Measurements from ENCODE around the gene CATSPERB.

DNA sequence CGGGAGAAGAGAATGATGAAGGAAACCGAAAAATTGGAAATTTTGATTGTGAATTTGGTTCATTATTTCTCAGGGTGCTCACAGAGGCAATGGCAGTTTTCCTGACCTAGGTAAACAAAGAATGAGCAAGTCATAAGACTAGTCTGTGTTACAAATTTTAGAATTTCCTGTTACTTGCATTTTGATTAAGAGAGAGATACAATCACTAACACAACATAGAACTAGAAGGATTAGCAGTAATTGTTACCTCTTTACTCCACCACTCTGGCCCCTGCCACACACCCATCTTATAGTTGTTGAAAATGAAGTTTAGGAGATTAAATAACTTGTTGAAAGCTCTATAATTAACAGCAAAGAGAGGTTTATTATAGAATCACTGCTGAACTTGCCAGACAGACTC, 62.0 kb downstream of the CATSPERB start:
- TF ChIP-seq, protein P1, sequence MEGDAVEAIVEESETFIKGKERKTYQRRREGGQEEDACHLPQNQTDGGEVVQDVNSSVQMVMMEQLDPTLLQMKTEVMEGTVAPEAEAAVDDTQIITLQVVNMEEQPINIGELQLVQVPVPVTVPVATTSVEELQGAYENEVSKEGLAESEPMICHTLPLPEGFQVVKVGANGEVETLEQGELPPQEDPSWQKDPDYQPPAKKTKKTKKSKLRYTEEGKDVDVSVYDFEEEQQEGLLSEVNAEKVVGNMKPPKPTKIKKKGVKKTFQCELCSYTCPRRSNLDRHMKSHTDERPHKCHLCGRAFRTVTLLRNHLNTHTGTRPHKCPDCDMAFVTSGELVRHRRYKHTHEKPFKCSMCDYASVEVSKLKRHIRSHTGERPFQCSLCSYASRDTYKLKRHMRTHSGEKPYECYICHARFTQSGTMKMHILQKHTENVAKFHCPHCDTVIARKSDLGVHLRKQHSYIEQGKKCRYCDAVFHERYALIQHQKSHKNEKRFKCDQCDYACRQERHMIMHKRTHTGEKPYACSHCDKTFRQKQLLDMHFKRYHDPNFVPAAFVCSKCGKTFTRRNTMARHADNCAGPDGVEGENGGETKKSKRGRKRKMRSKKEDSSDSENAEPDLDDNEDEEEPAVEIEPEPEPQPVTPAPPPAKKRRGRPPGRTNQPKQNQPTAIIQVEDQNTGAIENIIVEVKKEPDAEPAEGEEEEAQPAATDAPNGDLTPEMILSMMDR (IDR thresholded peaks at IDR 0.05; ENCODE audit: extremely low read depth in 1 of 2, insufficient read depth in 1 of 2, low read depth in 1 of 2, low read length in 2 of 2) = no peak
- TF ChIP-seq MAX (IDR thresholded peaks at IDR 0.05; ENCODE audit: insufficient read depth, insufficient read length) (no peak), JUN (IDR thresholded peaks at IDR 0.05; ENCODE audit: borderline replicate concordance, insufficient read depth, insufficient read length, low read depth) (no peak), POLR2AphosphoS5 (IDR thresholded peaks at IDR 0.05; ENCODE audit: insufficient read depth, low read depth, low read length) (no peak), EZH2 (IDR thresholded peaks at IDR 0.05; ENCODE audit: borderline replicate concordance, low read depth, low read length, severe bottlenecking) (no peak), POLR2A (IDR thresholded peaks at IDR 0.05; ENCODE audit: low read depth, low read length) (no peak), FOS (IDR thresholded peaks at IDR 0.05; ENCODE audit: borderline replicate concordance, insufficient read depth, low read length) (no peak)

Measured in endothelial cell of umbilical vein (primary cell).